ENCODE results near the gene CAMTA1. TPM values are rescaled to one million over a fixed set of nuclear protein-coding genes. Genes with fewer than 3 reads are reported as not detected.

Gene CAMTA1
- total RNA-seq, 1 experiment from 2014 or later: 60.0 TPM

- no peak overlapping the region for H3K4me3 Mint-ChIP-seq (ENCODE audit: unreplicated experiment)
- ChIA-PET CTCF (no interaction called here), POLR2A (no interaction called here)
- TF ChIP-seq, protein P1, sequence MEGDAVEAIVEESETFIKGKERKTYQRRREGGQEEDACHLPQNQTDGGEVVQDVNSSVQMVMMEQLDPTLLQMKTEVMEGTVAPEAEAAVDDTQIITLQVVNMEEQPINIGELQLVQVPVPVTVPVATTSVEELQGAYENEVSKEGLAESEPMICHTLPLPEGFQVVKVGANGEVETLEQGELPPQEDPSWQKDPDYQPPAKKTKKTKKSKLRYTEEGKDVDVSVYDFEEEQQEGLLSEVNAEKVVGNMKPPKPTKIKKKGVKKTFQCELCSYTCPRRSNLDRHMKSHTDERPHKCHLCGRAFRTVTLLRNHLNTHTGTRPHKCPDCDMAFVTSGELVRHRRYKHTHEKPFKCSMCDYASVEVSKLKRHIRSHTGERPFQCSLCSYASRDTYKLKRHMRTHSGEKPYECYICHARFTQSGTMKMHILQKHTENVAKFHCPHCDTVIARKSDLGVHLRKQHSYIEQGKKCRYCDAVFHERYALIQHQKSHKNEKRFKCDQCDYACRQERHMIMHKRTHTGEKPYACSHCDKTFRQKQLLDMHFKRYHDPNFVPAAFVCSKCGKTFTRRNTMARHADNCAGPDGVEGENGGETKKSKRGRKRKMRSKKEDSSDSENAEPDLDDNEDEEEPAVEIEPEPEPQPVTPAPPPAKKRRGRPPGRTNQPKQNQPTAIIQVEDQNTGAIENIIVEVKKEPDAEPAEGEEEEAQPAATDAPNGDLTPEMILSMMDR (IDR thresholded peaks at IDR 0.05; ENCODE audit: insufficient read depth in 1 of 2, low read depth in 1 of 2, low read length in 1 of 2, severe bottlenecking in 1 of 2, unreplicated experiment in 1 of 2): no peak
- intact Hi-C loops (cut with micrococcal nuclease; ENCODE audit: unreplicated experiment): no loop called here
- H3K27me3 Mint-ChIP-seq (ENCODE audit: insufficient read depth, unreplicated experiment): no peaks in the 10 kb centered on the region
- peaks cover 11% of the 10 kb centered on the region for H3K4me1 ChIP-seq
- H3K4me1 Mint-ChIP-seq (ENCODE audit: low read depth, unreplicated experiment): peaks cover 12% of the 10 kb centered on the region
- H3K36me3 Mint-ChIP-seq (ENCODE audit: insufficient read depth, unreplicated experiment): peaks cover 6% of the 10 kb centered on the region
- peaks cover 6% of the 10 kb centered on the region; the same call in 1 of the 2 replicates for H3K9me3 ChIP-seq
- H3K9me3 Mint-ChIP-seq (ENCODE audit: unreplicated experiment): peaks cover 41% of the 10 kb centered on the region
- no peak overlapping the region for H3K27ac Mint-ChIP-seq (ENCODE audit: unreplicated experiment)
- BruUV-seq (replicated peaks): no TSS peak
- no peak overlapping the region for H3K4me3 ChIP-seq (ENCODE audit: low read depth, low read length)
- no peak for DNase-seq
- H3K36me3 ChIP-seq (ENCODE audit: control insufficient read depth, insufficient read depth, low read length): no peaks in the 10 kb centered on the region
- H3K27me3 ChIP-seq (replicated peaks; ENCODE audit: control insufficient read depth, insufficient read depth, low read length): no peaks in the 10 kb centered on the region
Observed at GRCh38 chr1:7399514-7400125, 614.4 kb downstream of the CAMTA1 start.

GRCh38 chr1:7400566-7400965, 615.3 kb downstream of the CAMTA1 start:
- peaks cover 11% of the 10 kb centered on the region for H3K4me1 ChIP-seq
- Mint-ChIP-seq H3K9me3 (ENCODE audit: unreplicated experiment) (peaks cover 36% of the 10 kb centered on the region), H3K36me3 (ENCODE audit: insufficient read depth, unreplicated experiment) (peaks cover 6% of the 10 kb centered on the region), H3K4me3 (ENCODE audit: unreplicated experiment) (no peak overlapping the region), H3K27me3 (ENCODE audit: insufficient read depth, unreplicated experiment) (no peaks in the 10 kb centered on the region), H3K4me1 (ENCODE audit: low read depth, unreplicated experiment) (peaks cover 12% of the 10 kb centered on the region), H3K27ac (ENCODE audit: unreplicated experiment) (no peak overlapping the region)
- H3K27me3 ChIP-seq (replicated peaks; ENCODE audit: control insufficient read depth, insufficient read depth, low read length): no peaks in the 10 kb centered on the region
- H3K4me3 ChIP-seq (ENCODE audit: low read depth, low read length): no peak overlapping the region
- TF ChIP-seq, protein P1 (IDR thresholded peaks at IDR 0.05; ENCODE audit: insufficient read depth in 1 of 2, low read depth in 1 of 2, low read length in 1 of 2, severe bottlenecking in 1 of 2, unreplicated experiment in 1 of 2): no peak
- no peak for DNase-seq
- no TSS peak for BruUV-seq (replicated peaks)
- CTCF ChIA-PET: no interaction called here
- POLR2A ChIA-PET: no interaction called here
- H3K9me3 ChIP-seq: peaks cover 1% of the 10 kb centered on the region; the same call in 1 of the 2 replicates
- no peaks in the 10 kb centered on the region for H3K36me3 ChIP-seq (ENCODE audit: control insufficient read depth, insufficient read depth, low read length)
- intact Hi-C loops (cut with micrococcal nuclease; ENCODE audit: unreplicated experiment): no loop called here

DNA sequence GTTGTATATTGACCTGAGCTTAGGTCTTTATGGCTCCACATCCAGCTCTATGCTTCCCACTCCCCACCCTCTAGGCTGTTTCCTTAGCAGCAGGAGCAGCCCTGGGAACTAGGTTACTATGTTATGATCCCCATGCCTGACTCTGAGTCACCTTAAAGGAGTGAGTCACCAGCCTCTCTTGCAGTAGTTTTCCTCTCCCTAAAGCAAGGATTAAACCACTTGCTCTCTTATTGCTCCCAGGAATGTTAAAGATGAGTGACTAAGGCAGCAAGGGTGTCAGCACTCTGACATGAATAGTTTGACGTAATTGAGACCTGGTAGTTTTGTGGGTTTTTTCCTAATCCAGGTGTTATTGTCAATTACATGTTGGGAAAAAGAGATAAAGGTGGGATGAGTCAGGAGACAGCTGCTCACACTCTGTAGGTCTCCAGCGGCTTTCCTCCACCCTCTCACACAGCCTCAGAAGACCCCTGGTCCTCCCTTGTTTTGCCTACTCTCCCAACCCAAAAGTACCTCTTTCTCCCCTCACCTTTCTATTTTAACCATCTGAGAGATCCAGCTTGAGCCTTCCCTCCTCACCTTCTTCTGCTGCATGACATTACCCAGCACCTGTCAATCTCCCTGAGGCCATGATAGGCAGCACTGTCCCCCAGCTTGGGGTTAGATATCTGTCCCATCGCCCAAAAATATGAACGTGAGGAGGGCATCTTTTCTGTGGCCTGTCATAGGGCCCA, 616.7 kb downstream of the CAMTA1 start:
- DNase-seq: peak; percentile 65 to 72
- Mint-ChIP-seq H3K27ac (ENCODE audit: unreplicated experiment) (peak overlapping the region; percentile 80), H3K4me1 (ENCODE audit: low read depth, unreplicated experiment) (peaks cover 12% of the 10 kb centered on the region), H3K36me3 (ENCODE audit: insufficient read depth, unreplicated experiment) (peaks cover 6% of the 10 kb centered on the region), H3K27me3 (ENCODE audit: insufficient read depth, unreplicated experiment) (no peaks in the 10 kb centered on the region), H3K4me3 (ENCODE audit: unreplicated experiment) (no peak overlapping the region), H3K9me3 (ENCODE audit: unreplicated experiment) (peaks cover 22% of the 10 kb centered on the region)
- intact Hi-C loops (cut with micrococcal nuclease; ENCODE audit: unreplicated experiment): no loop called here
- Histone ChIP-seq H3K4me3 (ENCODE audit: low read depth, low read length) (no peak overlapping the region), H3K27me3 (replicated peaks; ENCODE audit: control insufficient read depth, insufficient read depth, low read length) (no peaks in the 10 kb centered on the region), H3K9me3 (no peaks in the 10 kb centered on the region), H3K36me3 (ENCODE audit: control insufficient read depth, insufficient read depth, low read length) (no peaks in the 10 kb centered on the region), H3K4me1 (peaks cover 11% of the 10 kb centered on the region)
- TF ChIP-seq, protein P1 (IDR thresholded peaks at IDR 0.05; ENCODE audit: insufficient read depth in 1 of 2, low read depth in 1 of 2, low read length in 1 of 2, severe bottlenecking in 1 of 2, unreplicated experiment in 1 of 2): no peak
- POLR2A ChIA-PET: no interaction called here
- CTCF ChIA-PET: no interaction called here
- BruUV-seq (replicated peaks): TSS peak; percentile 54
